Adrenal gland (tissue), 5 donors: ENCODE data around the gene UFSP2.

Source experiments
- CTCF ChIP-seq, 6 experiments: fragments of 450-650 bp in 4 of 6; fragments of 200-600 bp in 2 of 6; sonication (generic) in 1 of 6; IDR thresholded peaks; 1 replicate in 5 of 6; 2 replicates in 1 of 6; pipeline versions ENCODE4 v1.5.1 to v1.8.0; 2016 to 2021; ENCODE audit warnings: antibody characterized with exemption in 6 of 6, mild to moderate bottlenecking in 2 of 6, moderate library complexity in 1 of 6
- POLR2A ChIP-seq, 2 donors: fragments of 450-650 bp; IDR thresholded peaks; one replicate each; pipeline ENCODE4 v1.6.1; 2017; ENCODE audit warnings: antibody characterized with exemption in 2 of 2, mild to moderate bottlenecking in 2 of 2, moderate library complexity in 1 of 2
- donor health status: DM: no; HTN: no; CAD: no.

- TF ChIP-seq CTCF (IDR thresholded peaks at IDR 0.05) = no peak
- no peak for TF ChIP-seq POLR2A (IDR thresholded peaks at IDR 0.05)
These were observed 8.8 kb downstream of the UFSP2 start for GRCh38 chr4:185416955-185417354.
